ENCODE data around the gene MYF6.

GRCh38 chr12:80679346-80680131, 27.9 kb upstream of the MYF6 start:
- TF ChIP-seq POLR2A (IDR thresholded peaks at IDR 0.05; ENCODE audit: extremely low read depth, insufficient read length) = no peak
- TF ChIP-seq, protein P1, sequence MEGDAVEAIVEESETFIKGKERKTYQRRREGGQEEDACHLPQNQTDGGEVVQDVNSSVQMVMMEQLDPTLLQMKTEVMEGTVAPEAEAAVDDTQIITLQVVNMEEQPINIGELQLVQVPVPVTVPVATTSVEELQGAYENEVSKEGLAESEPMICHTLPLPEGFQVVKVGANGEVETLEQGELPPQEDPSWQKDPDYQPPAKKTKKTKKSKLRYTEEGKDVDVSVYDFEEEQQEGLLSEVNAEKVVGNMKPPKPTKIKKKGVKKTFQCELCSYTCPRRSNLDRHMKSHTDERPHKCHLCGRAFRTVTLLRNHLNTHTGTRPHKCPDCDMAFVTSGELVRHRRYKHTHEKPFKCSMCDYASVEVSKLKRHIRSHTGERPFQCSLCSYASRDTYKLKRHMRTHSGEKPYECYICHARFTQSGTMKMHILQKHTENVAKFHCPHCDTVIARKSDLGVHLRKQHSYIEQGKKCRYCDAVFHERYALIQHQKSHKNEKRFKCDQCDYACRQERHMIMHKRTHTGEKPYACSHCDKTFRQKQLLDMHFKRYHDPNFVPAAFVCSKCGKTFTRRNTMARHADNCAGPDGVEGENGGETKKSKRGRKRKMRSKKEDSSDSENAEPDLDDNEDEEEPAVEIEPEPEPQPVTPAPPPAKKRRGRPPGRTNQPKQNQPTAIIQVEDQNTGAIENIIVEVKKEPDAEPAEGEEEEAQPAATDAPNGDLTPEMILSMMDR (IDR thresholded peaks at IDR 0.05; ENCODE audit: low read depth, low read length) = no peak

Measured in NB4 (cell line).